Upper lobe of left lung (tissue), 4 donors: ENCODE measurements around the gene GRHL1.

Experiments used
- EP300 ChIP-seq, 4 donors: sonication (generic); formaldehyde crosslinking; IDR thresholded peaks; one replicate each; pipeline ENCODE4 v1.5.1; 2017; ENCODE audit warnings: antibody characterized with exemption in 4 of 4, control low read depth in 2 of 4
- POLR2A ChIP-seq, 4 donors: fragments of 450-650 bp; IDR thresholded peaks; one replicate each; pipeline ENCODE4 v1.5.1; 2016 to 2017; ENCODE audit warnings: antibody characterized with exemption in 4 of 4, mild to moderate bottlenecking in 2 of 4
- POLR2AphosphoS5 ChIP-seq, 2 donors: sonication (generic); formaldehyde crosslinking; IDR thresholded peaks; one replicate each; pipeline ENCODE4 v1.5.1; 2017; ENCODE audit warnings: antibody characterized with exemption in 2 of 2
- TF ChIP-seq, protein P1 (sequence below), 6 experiments: fragments of 450-650 bp in 4 of 6; fragments of 200-600 bp in 2 of 6; sonication (generic) in 2 of 6; IDR thresholded peaks; one replicate each; pipeline ENCODE4 v1.5.1; 2016 to 2019; ENCODE audit warnings: antibody characterized with exemption in 6 of 6

DNA sequence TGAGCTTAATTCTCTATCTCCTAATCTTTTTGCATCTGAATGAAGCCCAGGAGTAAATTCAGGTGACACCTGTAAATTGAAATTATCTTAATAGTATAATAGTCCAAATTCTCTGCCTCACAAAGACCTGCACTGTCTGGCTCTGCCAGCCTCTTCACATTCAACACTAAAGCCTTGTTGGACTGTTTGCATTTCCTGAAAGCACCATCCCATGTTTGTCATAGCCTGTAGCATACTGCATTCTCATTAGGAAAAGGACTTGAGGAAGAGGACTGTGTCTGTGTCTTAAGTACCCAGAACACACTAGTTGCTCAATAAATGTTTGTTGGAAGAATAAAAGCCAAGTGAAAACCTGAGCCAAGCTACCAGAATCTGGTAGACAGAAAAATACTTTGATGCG, 42.9 kb upstream of the GRHL1 start:
- TF ChIP-seq, protein P1, sequence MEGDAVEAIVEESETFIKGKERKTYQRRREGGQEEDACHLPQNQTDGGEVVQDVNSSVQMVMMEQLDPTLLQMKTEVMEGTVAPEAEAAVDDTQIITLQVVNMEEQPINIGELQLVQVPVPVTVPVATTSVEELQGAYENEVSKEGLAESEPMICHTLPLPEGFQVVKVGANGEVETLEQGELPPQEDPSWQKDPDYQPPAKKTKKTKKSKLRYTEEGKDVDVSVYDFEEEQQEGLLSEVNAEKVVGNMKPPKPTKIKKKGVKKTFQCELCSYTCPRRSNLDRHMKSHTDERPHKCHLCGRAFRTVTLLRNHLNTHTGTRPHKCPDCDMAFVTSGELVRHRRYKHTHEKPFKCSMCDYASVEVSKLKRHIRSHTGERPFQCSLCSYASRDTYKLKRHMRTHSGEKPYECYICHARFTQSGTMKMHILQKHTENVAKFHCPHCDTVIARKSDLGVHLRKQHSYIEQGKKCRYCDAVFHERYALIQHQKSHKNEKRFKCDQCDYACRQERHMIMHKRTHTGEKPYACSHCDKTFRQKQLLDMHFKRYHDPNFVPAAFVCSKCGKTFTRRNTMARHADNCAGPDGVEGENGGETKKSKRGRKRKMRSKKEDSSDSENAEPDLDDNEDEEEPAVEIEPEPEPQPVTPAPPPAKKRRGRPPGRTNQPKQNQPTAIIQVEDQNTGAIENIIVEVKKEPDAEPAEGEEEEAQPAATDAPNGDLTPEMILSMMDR (IDR thresholded peaks at IDR 0.05), result no peak
- TF ChIP-seq POLR2AphosphoS5 (IDR thresholded peaks at IDR 0.05) (no peak), POLR2A (IDR thresholded peaks at IDR 0.05) (no peak), EP300 (IDR thresholded peaks at IDR 0.05) (no peak)
